Medulla oblongata (tissue), 1 donor: Measurements from ENCODE around the gene SYNJ2.
A peak's percentile ranks its signal among the peaks of the same experiment; 100 is the strongest.

Experiments
- DNase-seq: peaks from one replicate; pipeline ENCODE4 v3.0.0-alpha.2; 2015; ENCODE audit errors: extremely low spot score

Gene SYNJ2

GRCh38 chr6:158060455-158061360 is 79.0 kb downstream of the SYNJ2 start:
- peak; percentile 62 for DNase-seq

- no peak for DNase-seq
These were observed 79.7 kb downstream of the SYNJ2 start for GRCh38 chr6:158061361-158061708.

- no peak for DNase-seq
These were observed 80.2 kb downstream of the SYNJ2 start for GRCh38 chr6:158061709-158062461.

GRCh38 chr6:158063736-158064135 is 82.1 kb downstream of the SYNJ2 start:
- DNase-seq = no peak

- DNase-seq = no peak
These were observed 83.1 kb downstream of the SYNJ2 start for GRCh38 chr6:158064725-158065251.

GRCh38 chr6:158066136-158066781 is 84.6 kb downstream of the SYNJ2 start:
- no peak for DNase-seq

- no peak for DNase-seq
These were observed 85.9 kb downstream of the SYNJ2 start for GRCh38 chr6:158067436-158068015.

- no peak for DNase-seq
These were observed 86.7 kb downstream of the SYNJ2 start for GRCh38 chr6:158068156-158068892.

- no peak for DNase-seq
These were observed 87.5 kb downstream of the SYNJ2 start for GRCh38 chr6:158068893-158069799.

GRCh38 chr6:158069800-158070195 is 88.1 kb downstream of the SYNJ2 start:
- no peak for DNase-seq

GRCh38 chr6:158070513-158070912 is 88.8 kb downstream of the SYNJ2 start:
- no peak for DNase-seq

GRCh38 chr6:158071121-158072082 is 89.7 kb downstream of the SYNJ2 start:
- no peak for DNase-seq

- peak; percentile 78 for DNase-seq
These were observed 90.5 kb downstream of the SYNJ2 start for GRCh38 chr6:158072083-158072721.

- no peak for DNase-seq
These were observed 92.1 kb downstream of the SYNJ2 start for GRCh38 chr6:158073776-158074175.

GRCh38 chr6:158076548-158076947 is 94.9 kb downstream of the SYNJ2 start:
- DNase-seq = no peak

- no peak for DNase-seq
These were observed 96.0 kb downstream of the SYNJ2 start for GRCh38 chr6:158077676-158078075.

GRCh38 chr6:158078320-158078719 is 96.7 kb downstream of the SYNJ2 start:
- no peak for DNase-seq
